Left ventricle myocardium superior (tissue), 1 donor: Measurements from ENCODE around the gene TMEM150A. TPM values are rescaled to one million over a fixed set of nuclear protein-coding genes. Genes with fewer than 3 reads are reported as not detected.
"Not testable (repeated sequence)": the region's sequence is repeated elsewhere in the genome, so short reads cannot be mapped to it uniquely, and the experiment has no call there.

Experiments
- ATAC-seq: fragments of 200-7000 bp; cut with Tn5 transposase; one replicate; pipeline ENCODE4 v1.9.1; 2020; ENCODE audit warnings: mild to moderate bottlenecking, moderate library complexity
- DNase-seq: peaks from one replicate; pipeline ENCODE4 v3.0.0-alpha.2; 2020
- intact Hi-C: fragments of 100-400 bp; cut with micrococcal nuclease; formaldehyde crosslinking; loops from one replicate; pipeline ENCODE4 v1.11.0; 2022
- long read RNA-seq: library from polyadenylated mRNA; unstranded; transcript quantifications from one replicate; pipeline ENCODE4 v2.0.0, GENCODE V29; 2021
- total RNA-seq: library from RNA; stranded (reverse); fragmentation: NEBNext Ultra II Directional; extraction: Animal tissue kit (Norgen Biotek cat#: 25700); gene quantifications from one replicate; pipeline ENCODE4 v1.2.1, GENCODE V29; 2021
- donor health status: DM: no; HTN: yes; CAD: no; lungs with severe emphysema.

TMEM150A gene
- 14.9 TPM for total RNA-seq
- long read RNA-seq, transcript TMEM150A-202 (8 exons, 1,518 nt) = major isoform, 6 of 20 reads
- long read RNA-seq, partial matches to known transcripts = 2 of 20 reads
- long read RNA-seq, other reads (novel, unspliced or antisense) = 6 of 20 reads

- ATAC-seq = peak; percentile 94
- intact Hi-C loops = no loop called here
- peak; percentile 98 for DNase-seq
Observed at GRCh38 chr2:85602476-85603234, at the start of gene TMEM150A. TSS of gene TMEM150A (minus strand) at chr2:85602698. CDS start at chr2:85601948, 750 bp downstream.

GRCh38 chr2:85652056-85652455, 49.6 kb upstream of the TMEM150A start:
- DNase-seq = no peak
- intact Hi-C loops = no loop called here
- no peak for ATAC-seq

GRCh38 chr2:85651097-85651496, 48.6 kb upstream of the TMEM150A start:
- intact Hi-C loops = no loop called here
- ATAC-seq = no peak

GRCh38 chr2:85650456-85650855, 48.0 kb upstream of the TMEM150A start:
- intact Hi-C loops = no loop called here

More at GRCh38 chr2:85651097-85651496, 48.6 kb upstream of the TMEM150A start:
- no peak for DNase-seq

GRCh38 chr2:85649201-85650190, 47.0 kb upstream of the TMEM150A start:
- intact Hi-C loops = no loop called here
- no peak for DNase-seq
- peak; percentile 15 for ATAC-seq

More at GRCh38 chr2:85650456-85650855, 48.0 kb upstream of the TMEM150A start:
- ATAC-seq (no peak), DNase-seq (no peak)

- no peak for DNase-seq
- intact Hi-C loops = no loop called here
- peak; percentile 41 for ATAC-seq
Observed at GRCh38 chr2:85648619-85649018, 46.1 kb upstream of the TMEM150A start.

DNA sequence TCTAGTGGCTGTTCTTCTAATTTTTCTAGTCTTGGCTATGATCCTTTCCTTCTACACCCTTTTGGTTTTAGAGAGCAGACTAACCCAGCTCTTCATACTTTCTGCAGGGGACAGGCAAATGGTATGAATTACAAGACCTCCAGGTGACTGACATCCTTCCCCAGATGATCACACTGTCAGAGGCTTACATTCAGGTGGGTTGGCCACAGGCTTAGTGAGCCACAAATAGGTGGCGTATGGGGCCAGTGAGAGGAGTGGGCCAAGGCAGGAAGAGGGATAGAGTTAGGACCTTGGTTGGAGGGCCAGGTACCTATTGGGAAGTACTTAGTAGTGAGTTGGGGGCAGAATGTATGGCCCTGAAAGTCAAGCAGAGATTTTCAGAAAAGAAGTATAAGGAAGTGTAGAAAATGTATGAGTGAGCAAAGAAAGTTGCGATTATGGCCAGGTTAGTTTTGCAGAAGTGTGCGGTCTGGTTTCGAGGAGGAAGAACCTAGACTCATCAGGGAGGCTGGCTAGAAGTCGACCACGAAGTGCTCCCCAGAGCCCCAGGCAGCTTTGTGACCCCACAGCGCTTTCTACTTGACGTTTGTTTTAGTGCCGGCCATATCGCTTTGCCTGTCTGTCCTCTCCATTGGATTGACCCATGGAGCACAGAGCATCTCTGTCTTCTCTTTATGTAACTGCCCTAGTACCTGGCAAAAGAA, 45.5 kb upstream of the TMEM150A start:
- ATAC-seq (no peak), DNase-seq (no peak)
- intact Hi-C loops = no loop called here

GRCh38 chr2:85646166-85646565, 43.7 kb upstream of the TMEM150A start:
- intact Hi-C loops = no loop called here
- no peak for ATAC-seq
- no peak for DNase-seq

DNA sequence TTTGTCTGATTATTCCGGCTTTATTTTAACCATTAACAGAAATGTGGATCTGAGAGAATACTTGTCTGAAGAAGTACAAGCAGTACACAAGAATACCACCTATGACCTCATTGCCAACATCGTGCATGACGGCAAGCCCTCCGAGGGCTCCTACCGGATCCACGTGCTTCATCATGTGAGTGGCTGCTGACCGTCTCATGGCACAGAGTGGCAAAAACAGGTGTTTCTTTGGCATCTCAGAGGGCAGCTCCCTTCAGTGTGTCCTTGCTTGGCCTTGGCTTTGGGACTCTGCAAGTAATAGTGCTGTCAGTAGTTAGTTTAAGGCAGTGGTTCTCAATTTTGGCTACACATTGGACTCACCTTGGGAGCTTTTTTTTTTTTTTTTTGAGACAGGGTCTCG, 42.4 kb upstream of the TMEM150A start:
- ATAC-seq (no peak), DNase-seq (no peak)
- intact Hi-C loops = no loop called here

GRCh38 chr2:85642725-85643124, 40.2 kb upstream of the TMEM150A start:
- ATAC-seq (no peak), DNase-seq (no peak)
- intact Hi-C loops = no loop called here

GRCh38 chr2:85635636-85636035, 33.1 kb upstream of the TMEM150A start:
- intact Hi-C loops = no loop called here
- ATAC-seq = peak; percentile 30
- no peak for DNase-seq

DNA sequence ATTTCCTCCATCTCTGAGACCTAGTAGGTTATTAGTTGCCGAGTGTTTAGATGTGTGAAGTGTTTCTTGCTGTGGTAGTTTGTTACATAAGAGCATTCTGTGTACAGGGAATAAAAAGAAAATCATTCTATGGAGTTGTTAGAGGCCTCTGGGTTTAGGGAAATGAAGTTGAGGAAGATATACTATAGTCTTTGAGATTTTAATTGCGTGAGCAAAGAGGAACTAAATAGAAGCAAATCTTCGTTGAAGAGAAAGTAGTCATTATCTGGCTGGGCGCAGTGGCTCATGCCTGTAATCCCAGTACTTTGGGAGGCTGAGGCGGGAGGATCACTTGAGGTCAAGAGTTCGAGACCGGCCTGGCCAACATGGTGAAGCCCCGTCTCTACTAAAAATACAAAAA, 32.5 kb upstream of the TMEM150A start:
- no peak for DNase-seq
- intact Hi-C loops = no loop called here
- ATAC-seq = no peak

DNA sequence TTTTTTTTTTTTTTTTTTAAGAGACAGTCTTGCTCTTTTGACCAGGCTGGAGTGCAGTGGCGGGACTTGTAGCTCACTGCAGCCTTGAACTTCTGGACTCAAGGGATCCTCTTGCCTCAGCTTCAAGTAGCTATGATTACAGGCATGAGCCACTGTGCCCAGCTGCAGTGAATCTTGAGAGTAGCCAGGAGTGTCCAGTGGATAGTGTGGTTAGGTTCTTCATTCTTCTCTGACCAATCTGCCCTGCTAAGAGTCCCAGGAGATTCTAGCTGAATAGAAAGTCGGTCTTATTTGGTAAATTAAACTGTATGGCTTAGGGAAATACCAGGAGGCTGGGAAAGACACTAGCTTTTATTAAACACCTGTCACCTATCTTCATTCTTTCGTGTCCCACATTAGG, 28.8 kb upstream of the TMEM150A start:
- no peak for ATAC-seq
- intact Hi-C loops = no loop called here

DNA sequence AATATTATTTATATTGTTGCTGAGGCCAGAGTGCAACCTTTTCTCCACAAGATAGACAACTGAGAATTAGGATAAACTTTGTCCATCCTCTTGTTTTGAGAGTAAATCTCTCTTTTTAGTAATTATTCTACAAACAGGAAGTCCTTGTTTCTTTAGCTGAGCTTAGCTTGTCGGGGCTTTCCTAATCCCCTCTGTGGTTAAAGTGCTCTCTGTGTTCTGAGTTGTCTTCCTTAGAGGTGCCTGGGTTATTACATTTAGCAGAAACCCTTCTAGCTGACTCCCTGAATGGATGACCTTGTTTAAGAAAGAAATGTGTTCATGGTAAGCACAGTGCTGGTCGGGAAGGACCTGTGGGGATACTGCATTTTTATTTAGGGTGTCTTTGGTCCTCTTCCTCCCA, 26.2 kb upstream of the TMEM150A start:
- ATAC-seq = no peak
- DNase-seq = no peak
- intact Hi-C loops = no loop called here

More for the DNA sequence above, 28.8 kb upstream of the TMEM150A start:
- DNase-seq = no peak

DNA sequence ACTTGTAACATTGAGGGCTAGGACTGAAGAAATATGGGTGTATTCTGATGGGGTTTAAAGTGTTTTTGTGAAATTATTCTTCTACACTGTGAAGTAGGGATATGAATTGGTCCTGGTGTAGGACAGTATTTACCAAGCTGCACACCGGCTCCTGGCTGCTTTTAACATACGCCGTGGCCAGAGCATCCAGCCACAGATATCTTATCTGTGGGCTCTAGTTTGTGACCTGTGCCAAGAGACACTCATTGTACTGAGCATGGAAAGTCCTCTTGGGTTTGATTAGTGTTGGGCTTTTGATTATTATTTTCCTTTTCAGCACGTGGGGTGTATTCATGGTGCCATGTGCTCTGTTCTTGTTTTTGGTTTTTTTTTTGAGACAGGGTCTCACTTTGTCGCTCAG, 21.5 kb upstream of the TMEM150A start:
- ATAC-seq = peak; percentile 92
- peak; percentile 43 for DNase-seq
- intact Hi-C loops = no loop called here

DNA sequence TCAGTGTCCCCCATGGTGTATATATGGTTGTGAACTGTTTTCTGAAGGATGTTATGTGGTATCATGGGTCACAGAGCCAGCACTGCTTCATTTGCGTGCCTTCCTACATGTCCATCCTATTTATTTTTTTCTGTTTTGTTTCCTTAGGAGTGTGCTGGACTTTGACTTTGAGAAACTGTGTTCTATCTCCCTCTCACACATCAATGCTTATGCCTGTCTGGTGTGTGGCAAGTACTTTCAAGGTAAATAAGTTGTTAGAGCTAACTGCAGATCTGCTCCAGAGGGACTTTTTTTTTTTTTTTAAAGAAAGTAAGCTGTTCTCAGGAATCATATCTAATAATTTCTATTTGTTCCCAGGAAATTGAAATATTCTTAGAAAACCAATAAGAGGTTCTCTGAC, 18.8 kb upstream of the TMEM150A start:
- ATAC-seq = no peak
- intact Hi-C loops = no loop called here
- no peak for DNase-seq

GRCh38 chr2:85619617-85620016, 17.1 kb upstream of the TMEM150A start:
- intact Hi-C loops = no loop called here
- ATAC-seq = no peak
- no peak for DNase-seq

DNA sequence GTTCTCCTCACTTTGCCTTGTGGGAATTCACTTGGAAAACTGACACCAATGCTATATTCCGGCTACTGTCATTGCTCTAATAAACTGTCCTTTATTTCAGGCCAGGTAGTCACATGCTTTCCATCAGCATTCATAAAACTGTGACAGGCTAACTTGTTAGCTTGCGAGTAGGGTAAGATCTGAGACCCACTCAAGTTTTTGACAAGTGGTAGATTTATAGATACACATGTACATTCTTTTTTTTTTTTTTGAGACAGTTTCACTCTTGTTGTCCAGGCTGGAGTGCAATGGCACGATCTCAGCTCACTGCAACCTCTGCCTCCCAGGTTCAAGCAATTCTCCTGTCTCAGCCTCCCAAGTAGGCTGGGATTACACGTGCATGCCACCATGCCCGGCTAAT, 15.2 kb upstream of the TMEM150A start:
- ATAC-seq, intact Hi-C loops, DNase-seq: not testable (repeated sequence)

DNA sequence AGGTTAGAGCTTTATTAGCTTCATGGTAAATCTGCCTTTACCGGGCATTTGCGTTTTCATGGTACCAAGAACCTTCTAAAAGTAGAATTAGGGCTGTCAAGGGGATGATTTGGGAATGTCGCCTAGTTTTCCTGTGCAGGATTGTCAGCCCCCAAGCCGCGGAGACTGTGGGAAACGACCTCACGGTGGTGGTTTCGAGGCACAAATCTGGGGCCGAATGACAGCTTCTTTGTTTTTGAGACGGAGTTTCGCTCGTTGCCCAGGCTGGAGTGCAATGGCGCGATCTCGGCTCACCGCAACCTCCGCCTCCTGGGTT, 12.9 kb upstream of the TMEM150A start:
- ATAC-seq (no peak), DNase-seq (no peak)
- intact Hi-C loops = no loop called here
